GM12892 (cell line): Measurements from ENCODE around the gene PCDH15.
"Not testable (repeated sequence)": the region's sequence is repeated elsewhere in the genome, so short reads cannot be mapped to it uniquely, and the experiment has no call there.

Experiments
- DNase-seq: peaks from one replicate; pipeline ENCODE4 v3.0.0; 2011; ENCODE audit not compliant: insufficient read length
- FAIRE-seq: peaks from 2 replicates; lab custom pipeline; 2011; peaks lifted over from hg19 to GRCh38; lab: Jason Lieb, UNC
- POLR2A ChIP-seq: IDR thresholded peaks from 2 replicates; pipeline ENCODE4 v1.6.1; 2011; ENCODE audit warnings: low read depth, low read length, control low read depth
- POLR2AphosphoS5 ChIP-seq: IDR thresholded peaks from 2 replicates; pipeline ENCODE4 v1.6.1; 2011; ENCODE audit warnings: low read depth, low read length, control low read depth
- TAF1 ChIP-seq: IDR thresholded peaks from 2 replicates; pipeline ENCODE4 v1.6.1; 2011; ENCODE audit warnings: low read depth, mild to moderate bottlenecking, control low read depth, low read length, borderline replicate concordance

Gene PCDH15

DNA sequence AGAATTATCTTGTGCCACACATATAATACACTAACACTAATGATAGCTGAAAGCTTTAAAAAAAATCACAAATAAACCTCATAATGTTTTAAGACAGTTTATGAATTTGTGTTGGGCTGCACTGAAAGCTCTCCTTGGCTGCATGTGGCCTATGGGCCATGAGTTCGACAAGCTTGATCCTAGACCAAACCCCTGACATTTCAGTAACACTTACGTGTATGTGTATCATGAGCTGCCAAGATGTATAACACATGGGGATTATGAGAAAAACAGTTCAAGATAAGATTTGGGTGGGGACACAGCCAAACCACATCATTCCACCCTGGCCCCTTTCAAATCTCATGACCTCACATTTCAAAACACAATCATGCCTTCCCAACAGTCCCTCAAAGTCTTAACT is 823.8 kb downstream of the PCDH15 start:
- no peak for TF ChIP-seq TAF1
- no peak for TF ChIP-seq POLR2A
- no peak for TF ChIP-seq POLR2AphosphoS5
- no peak for DNase-seq
- no peak for FAIRE-seq

GRCh38 chr10:53957401-53957800 is 843.6 kb downstream of the PCDH15 start:
- DNase-seq (no peak), FAIRE-seq (no peak)
- TF ChIP-seq POLR2AphosphoS5 (no peak), TAF1 (no peak), POLR2A (no peak)

DNA sequence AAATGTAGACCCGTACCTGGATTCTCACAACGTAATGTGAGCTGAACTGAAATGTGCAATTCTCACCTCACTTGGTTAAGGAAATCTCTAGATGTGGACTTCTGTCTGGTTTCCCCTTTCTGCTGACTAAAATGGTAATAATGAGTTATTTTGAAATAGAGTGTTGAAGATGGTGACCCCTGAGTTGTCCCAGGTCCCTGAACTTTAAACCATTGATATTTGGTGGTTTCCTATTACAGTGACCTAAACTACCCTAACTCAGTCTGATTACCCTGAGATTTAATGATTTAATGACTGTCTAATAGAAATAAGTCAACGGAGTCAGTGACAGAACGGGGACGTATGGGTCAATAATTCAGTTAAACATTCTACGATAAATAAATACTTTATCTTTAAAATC is 845.9 kb downstream of the PCDH15 start:
- no peak for DNase-seq
- no peak for FAIRE-seq
- TF ChIP-seq TAF1: no peak
- TF ChIP-seq POLR2AphosphoS5: no peak
- no peak for TF ChIP-seq POLR2A

GRCh38 chr10:53952698-53953630 is 848.1 kb downstream of the PCDH15 start:
- TF ChIP-seq POLR2A (no peak), POLR2AphosphoS5 (no peak), TAF1 (no peak)
- no peak for DNase-seq
- FAIRE-seq: no peak

GRCh38 chr10:53939654-53940053 is 861.4 kb downstream of the PCDH15 start:
- no peak for DNase-seq
- FAIRE-seq: no peak
- TF ChIP-seq POLR2AphosphoS5: no peak
- no peak for TF ChIP-seq TAF1
- TF ChIP-seq POLR2A: no peak

GRCh38 chr10:53930648-53931047 is 870.4 kb downstream of the PCDH15 start:
- FAIRE-seq: no peak

DNA sequence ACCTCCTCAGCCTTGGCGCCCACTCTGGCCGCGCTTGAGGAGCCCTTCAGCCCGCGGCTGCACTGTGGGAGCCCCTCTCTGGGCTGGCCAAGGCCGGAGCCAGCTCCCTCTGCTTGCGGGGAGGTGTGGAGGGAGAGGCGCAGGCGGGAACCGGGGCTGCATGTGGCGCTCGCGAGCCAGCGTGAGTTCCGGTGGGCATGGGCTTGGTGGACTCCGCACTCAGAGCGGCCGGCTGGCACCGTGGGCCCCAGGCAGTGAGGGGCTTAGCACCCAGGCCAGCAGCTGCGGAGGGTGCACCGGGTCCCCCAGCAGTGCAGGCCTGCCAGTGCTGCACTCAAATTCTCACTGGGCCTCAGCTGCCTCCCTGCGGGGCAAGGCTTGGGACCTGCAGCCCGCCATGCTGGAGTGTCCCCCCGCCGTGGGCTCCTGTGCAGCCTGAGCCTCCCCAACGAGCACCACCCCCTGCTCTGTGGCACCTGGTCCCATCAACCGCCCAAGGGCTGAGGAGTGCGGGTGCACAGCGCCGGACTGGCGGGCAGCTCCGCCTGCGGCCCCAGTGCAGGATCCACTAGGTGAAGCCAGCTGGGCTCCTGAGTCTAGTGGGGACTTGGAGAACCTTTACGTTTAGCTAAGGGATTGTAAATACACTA is 876.9 kb downstream of the PCDH15 start:
- DNase-seq, FAIRE-seq: not testable (repeated sequence)

More at GRCh38 chr10:53930648-53931047, 870.4 kb downstream of the PCDH15 start:
- DNase-seq: no peak
- TF ChIP-seq POLR2AphosphoS5 (no peak), POLR2A (no peak), TAF1 (no peak)

DNA sequence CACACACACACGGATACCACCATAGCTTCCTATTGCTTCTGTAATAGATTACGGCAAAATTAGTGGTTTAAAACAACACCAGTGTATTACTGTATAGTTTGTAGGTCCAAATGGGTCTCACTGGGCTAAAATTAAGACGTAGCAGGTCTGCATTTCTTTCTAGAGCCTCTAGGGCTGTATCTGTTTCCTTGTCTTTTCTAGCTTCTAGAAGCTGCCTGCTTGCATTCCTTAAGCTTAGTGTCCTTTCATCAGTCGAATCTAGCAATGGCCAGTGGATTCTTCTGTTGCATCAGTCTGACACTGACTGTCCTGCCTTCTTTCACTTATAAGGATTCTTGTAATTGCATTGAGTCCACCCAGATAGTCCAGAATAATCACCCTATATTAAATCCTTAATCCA is 882.3 kb downstream of the PCDH15 start:
- FAIRE-seq (no peak), DNase-seq (no peak)
- TF ChIP-seq POLR2AphosphoS5 (no peak), POLR2A (no peak), TAF1 (no peak)

GRCh38 chr10:53909791-53910190 is 891.2 kb downstream of the PCDH15 start:
- FAIRE-seq: no peak
- no peak for TF ChIP-seq TAF1
- no peak for DNase-seq

DNA sequence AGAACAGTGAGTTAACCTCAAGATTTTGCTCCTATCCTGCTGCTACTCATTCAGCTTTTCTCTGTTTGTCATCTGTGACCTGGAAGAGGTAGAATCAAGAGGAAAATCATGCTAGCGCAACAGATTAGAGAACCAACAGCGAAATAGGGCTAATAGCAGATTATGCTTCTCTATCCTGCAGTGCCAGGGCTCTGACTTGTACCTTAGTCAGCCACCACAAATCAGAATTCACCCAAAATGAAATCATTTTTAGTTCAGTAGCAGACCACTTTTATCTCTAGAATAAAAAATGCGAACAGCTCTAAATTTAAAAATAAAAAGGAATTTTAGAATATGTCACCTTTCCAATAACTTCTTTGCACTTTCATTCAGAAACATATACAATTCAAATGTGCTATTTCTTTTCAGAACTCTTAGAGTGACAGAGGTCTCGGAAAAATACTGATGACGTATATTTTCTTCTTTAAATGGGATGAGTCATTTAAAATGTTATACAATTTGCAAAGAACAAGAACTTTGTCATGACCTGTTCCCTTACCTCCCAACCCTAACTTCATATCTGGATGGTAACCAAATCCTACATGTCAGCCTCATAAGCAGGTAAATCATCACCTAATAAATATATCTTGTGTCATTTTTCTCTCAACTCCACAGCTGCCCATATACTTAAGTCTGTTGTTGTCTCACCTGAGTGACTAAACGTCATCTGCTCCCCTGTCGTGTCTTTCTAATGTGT is 896.4 kb downstream of the PCDH15 start:
- DNase-seq: no peak
- no peak for FAIRE-seq
- TF ChIP-seq POLR2A (no peak), POLR2AphosphoS5 (no peak), TAF1 (no peak)

DNA sequence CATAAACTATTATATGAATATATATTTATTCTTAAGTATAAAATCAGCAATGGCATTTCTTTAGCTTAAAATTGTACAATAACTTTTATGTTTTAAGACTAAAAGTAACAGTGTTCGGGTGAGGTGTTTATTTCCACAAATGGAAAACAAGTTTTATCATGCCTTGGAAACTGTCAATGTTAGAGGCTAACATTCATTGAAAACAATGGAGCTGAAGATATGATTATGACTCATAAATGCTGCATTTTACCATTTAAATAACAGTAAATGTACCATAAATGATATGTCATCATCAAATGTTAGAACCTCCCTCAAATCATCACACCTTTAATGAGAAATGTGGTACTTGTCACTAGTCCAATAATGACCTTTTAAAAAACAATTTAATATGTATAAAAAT is 897.3 kb downstream of the PCDH15 start:
- FAIRE-seq (no peak), DNase-seq (no peak)
- TF ChIP-seq POLR2AphosphoS5 (no peak), POLR2A (no peak), TAF1 (no peak)
